GM19351 (cell line): ENCODE data around the gene TMEM156.
"Not testable (repeated sequence)": the region's sequence is repeated elsewhere in the genome, so short reads cannot be mapped to it uniquely, and the experiment has no call there.

Experiments used
- ATAC-seq: cut with Tn5 transposase; IDR thresholded peaks from one replicate; pipeline ENCODE4 v1.9.1; 2021; ENCODE audit warnings: mild to moderate bottlenecking, moderate library complexity; ENCODE audit not compliant: unreplicated experiment

TMEM156 gene

GRCh38 chr4:38995660-38996005, 36.6 kb downstream of the TMEM156 start:
- ATAC-seq, result no peak

- ATAC-seq, result no peak
Observed at GRCh38 chr4:38994135-38994534, 38.1 kb downstream of the TMEM156 start.

GRCh38 chr4:38993683-38994082, 38.5 kb downstream of the TMEM156 start:
- no peak for ATAC-seq

GRCh38 chr4:38990241-38990640, 42.0 kb downstream of the TMEM156 start:
- ATAC-seq, result no peak

- no peak for ATAC-seq
Observed at GRCh38 chr4:38989487-38989886, 42.7 kb downstream of the TMEM156 start.

GRCh38 chr4:38988353-38988752, 43.9 kb downstream of the TMEM156 start:
- ATAC-seq, result not testable (repeated sequence)

- ATAC-seq, result no peak
Observed at GRCh38 chr4:38987491-38987890, 44.7 kb downstream of the TMEM156 start.

GRCh38 chr4:38985410-38986100, 46.7 kb downstream of the TMEM156 start:
- no peak for ATAC-seq

- no peak for ATAC-seq
Observed at GRCh38 chr4:38983787-38984598, 48.2 kb downstream of the TMEM156 start.

GRCh38 chr4:38983291-38983690, 48.9 kb downstream of the TMEM156 start:
- ATAC-seq, result no peak

- no peak for ATAC-seq
Observed at GRCh38 chr4:38982361-38983095, 49.7 kb downstream of the TMEM156 start.

- no peak for ATAC-seq
Observed at GRCh38 chr4:38980903-38981676, 51.1 kb downstream of the TMEM156 start.

GRCh38 chr4:38979511-38980230, 52.5 kb downstream of the TMEM156 start:
- ATAC-seq, result no peak

- no peak for ATAC-seq
Observed at GRCh38 chr4:38979081-38979480, 53.1 kb downstream of the TMEM156 start.

- no peak for ATAC-seq
Observed at GRCh38 chr4:38976308-38976707, 55.9 kb downstream of the TMEM156 start.

GRCh38 chr4:38968668-38969067, 63.5 kb downstream of the TMEM156 start:
- ATAC-seq, result no peak

GRCh38 chr4:38967260-38968095, 64.7 kb downstream of the TMEM156 start:
- ATAC-seq, result no peak

- no peak for ATAC-seq
Observed at GRCh38 chr4:38965866-38966265, 66.3 kb downstream of the TMEM156 start.
